Muscle layer of duodenum (tissue), 2 donors: Measurements from ENCODE around the gene MGMT.

Experiments
- H3K27ac ChIP-seq: one replicate; pipeline ENCODE4 v1.7.0; 2013; ENCODE audit warnings: mild to moderate bottlenecking, low read length
- H3K27me3 ChIP-seq: one replicate; pipeline ENCODE4 v1.7.0; 2013; ENCODE audit warnings: low read depth, mild to moderate bottlenecking, control low read depth, low read length
- H3K36me3 ChIP-seq, 2 donors: one replicate each; pipeline ENCODE4 v1.7.0; 2013; ENCODE audit warnings: low read length in 2 of 2, control low read depth in 1 of 2, mild to moderate bottlenecking in 1 of 2; ENCODE audit not compliant: insufficient read depth in 2 of 2, control insufficient read depth in 1 of 2
- H3K4me1 ChIP-seq, 2 donors: one replicate each; pipeline ENCODE4 v1.7.0; 2013; ENCODE audit warnings: low read length in 2 of 2, mild to moderate bottlenecking in 2 of 2, control low read depth in 1 of 2, moderate library complexity in 1 of 2; ENCODE audit not compliant: insufficient read depth in 2 of 2, control insufficient read depth in 1 of 2
- H3K4me3 ChIP-seq, 2 donors: one replicate each; pipeline ENCODE4 v1.7.0; 2013; ENCODE audit warnings: low read length in 2 of 2, low read depth in 1 of 2, mild to moderate bottlenecking in 1 of 2
- H3K9me3 ChIP-seq, 2 donors: one replicate each; pipeline ENCODE4 v1.7.0; 2013; ENCODE audit warnings: low read length in 2 of 2, control low read depth in 1 of 2, mild to moderate bottlenecking in 1 of 2; ENCODE audit not compliant: control insufficient read depth in 1 of 2
- donor health status: healthy.

Gene MGMT

GRCh38 chr10:129472696-129473555 lies 5.9 kb downstream of the MGMT start:
- H3K27ac ChIP-seq: no peak overlapping the region

GRCh38 chr10:129474642-129475041 lies 7.6 kb downstream of the MGMT start:
- H3K4me1 ChIP-seq: no peaks in the 10 kb centered on the region
- H3K36me3 ChIP-seq: peaks cover 5 to 19% of the 10 kb centered on the region in 2 donors

More at GRCh38 chr10:129472696-129473555, 5.9 kb downstream of the MGMT start:
- no peaks in the 10 kb centered on the region for H3K4me1 ChIP-seq
- no peak overlapping the region for H3K4me3 ChIP-seq
- peaks cover 5 to 19% of the 10 kb centered on the region in 2 donors for H3K36me3 ChIP-seq
- no peaks in the 10 kb centered on the region for H3K27me3 ChIP-seq
- no peaks in the 10 kb centered on the region for H3K9me3 ChIP-seq

GRCh38 chr10:129476431-129476830 lies 9.4 kb downstream of the MGMT start:
- Histone ChIP-seq H3K4me3 (no peak overlapping the region), H3K36me3 (peaks cover 0 to 14% of the 10 kb centered on the region in 2 donors), H3K27ac (no peak overlapping the region), H3K4me1 (no peaks in the 10 kb centered on the region), H3K9me3 (peaks cover 0 to 8% of the 10 kb centered on the region in 2 donors), H3K27me3 (no peaks in the 10 kb centered on the region)

More at GRCh38 chr10:129474642-129475041, 7.6 kb downstream of the MGMT start:
- Histone ChIP-seq H3K4me3 (no peak overlapping the region), H3K27me3 (no peaks in the 10 kb centered on the region), H3K9me3 (no peaks in the 10 kb centered on the region), H3K27ac (no peak overlapping the region)

GRCh38 chr10:129477051-129477450 lies 10.0 kb downstream of the MGMT start:
- no peaks in the 10 kb centered on the region for H3K27me3 ChIP-seq
- H3K4me3 ChIP-seq: no peak overlapping the region
- peaks cover 2 to 12% of the 10 kb centered on the region in 2 donors for H3K9me3 ChIP-seq
- H3K36me3 ChIP-seq: peaks cover 0 to 7% of the 10 kb centered on the region in 2 donors
- no peaks in the 10 kb centered on the region for H3K4me1 ChIP-seq
- H3K27ac ChIP-seq: no peak overlapping the region

GRCh38 chr10:129481641-129482040 lies 14.6 kb downstream of the MGMT start:
- H3K36me3 ChIP-seq: peaks cover 0 to 7% of the 10 kb centered on the region in 2 donors
- no peak overlapping the region for H3K27ac ChIP-seq
- H3K4me3 ChIP-seq: no peak overlapping the region
- H3K27me3 ChIP-seq: no peaks in the 10 kb centered on the region
- H3K9me3 ChIP-seq: peaks cover 14 to 31% of the 10 kb centered on the region in 2 donors
- H3K4me1 ChIP-seq: no peaks in the 10 kb centered on the region

GRCh38 chr10:129483430-129484010 lies 16.5 kb downstream of the MGMT start:
- Histone ChIP-seq H3K4me3 (no peak overlapping the region), H3K9me3 (peaks cover 14 to 31% of the 10 kb centered on the region in 2 donors), H3K27ac (no peak overlapping the region), H3K4me1 (no peaks in the 10 kb centered on the region), H3K27me3 (no peaks in the 10 kb centered on the region), H3K36me3 (peaks cover 0 to 7% of the 10 kb centered on the region in 2 donors)

GRCh38 chr10:129486805-129487204 lies 19.8 kb downstream of the MGMT start:
- Histone ChIP-seq H3K9me3 (peaks cover 14 to 27% of the 10 kb centered on the region in 2 donors), H3K27me3 (no peaks in the 10 kb centered on the region), H3K4me3 (no peak overlapping the region), H3K27ac (no peak overlapping the region), H3K36me3 (no peaks in the 10 kb centered on the region), H3K4me1 (no peaks in the 10 kb centered on the region)

- Histone ChIP-seq H3K36me3 (no peaks in the 10 kb centered on the region), H3K4me1 (no peaks in the 10 kb centered on the region), H3K27ac (no peak overlapping the region), H3K4me3 (no peak overlapping the region), H3K27me3 (no peaks in the 10 kb centered on the region), H3K9me3 (peaks cover 5 to 15% of the 10 kb centered on the region in 2 donors)
Observed at GRCh38 chr10:129491123-129491734, 24.2 kb downstream of the MGMT start.

- H3K9me3 ChIP-seq: peaks cover 5 to 18% of the 10 kb centered on the region in 2 donors
Observed at GRCh38 chr10:129494176-129494575, 27.1 kb downstream of the MGMT start.

GRCh38 chr10:129494740-129495139 lies 27.7 kb downstream of the MGMT start:
- Histone ChIP-seq H3K36me3 (peaks cover 0 to 9% of the 10 kb centered on the region in 2 donors), H3K27ac (no peak overlapping the region), H3K27me3 (no peaks in the 10 kb centered on the region), H3K4me1 (no peaks in the 10 kb centered on the region), H3K9me3 (peaks cover 5 to 18% of the 10 kb centered on the region in 2 donors), H3K4me3 (no peak overlapping the region)

More at GRCh38 chr10:129494176-129494575, 27.1 kb downstream of the MGMT start:
- Histone ChIP-seq H3K27ac (no peak overlapping the region), H3K27me3 (no peaks in the 10 kb centered on the region), H3K4me1 (no peaks in the 10 kb centered on the region), H3K4me3 (no peak overlapping the region), H3K36me3 (peaks cover 0 to 9% of the 10 kb centered on the region in 2 donors)

- no peak overlapping the region for H3K4me3 ChIP-seq
Observed at GRCh38 chr10:129495256-129495655, 28.2 kb downstream of the MGMT start.

More at GRCh38 chr10:129495256-129495655, 28.2 kb downstream of the MGMT start:
- Histone ChIP-seq H3K36me3 (peaks cover 0 to 9% of the 10 kb centered on the region in 2 donors), H3K27me3 (no peaks in the 10 kb centered on the region), H3K27ac (no peak overlapping the region), H3K4me1 (no peaks in the 10 kb centered on the region), H3K9me3 (peaks cover 5 to 18% of the 10 kb centered on the region in 2 donors)
